Measurements from ENCODE around the gene IGFBP4.

DNA sequence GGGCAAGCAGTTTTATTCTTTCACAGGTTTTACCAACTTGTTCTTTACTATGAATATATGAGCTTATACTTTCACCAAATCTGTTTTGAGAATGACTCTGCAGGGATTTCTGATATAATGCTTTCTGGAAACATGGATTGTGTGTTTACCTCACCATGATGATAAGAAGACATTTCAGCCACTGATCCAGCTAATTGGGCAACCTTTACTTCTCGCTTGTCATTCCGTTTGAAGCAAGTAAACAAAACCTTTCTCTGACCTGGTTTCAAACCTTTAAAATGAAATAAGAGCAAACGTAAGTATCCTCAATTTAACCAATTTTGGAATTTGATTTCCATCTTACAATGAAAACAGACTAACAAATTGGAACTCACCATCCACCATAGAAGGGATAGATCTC lies 39.2 kb upstream of the IGFBP4 start:
- no peak for TF ChIP-seq POLR2AphosphoS5 (IDR thresholded peaks at IDR 0.05; ENCODE audit: borderline replicate concordance, low read depth, low read length)
- TF ChIP-seq EZH2 (IDR thresholded peaks at IDR 0.05): no peak
